NAMALWA (cell line): ENCODE data around the gene CILP2.

Experiments used
- DNase-seq: peaks from one replicate; pipeline ENCODE4 v3.0.0-alpha.2; 2015; ENCODE audit warnings: low spot score

CILP2 gene

GRCh38 chr19:19504754-19505668 is 33.1 kb upstream of the CILP2 start:
- DNase-seq = no peak

GRCh38 chr19:19505669-19506326 is 32.3 kb upstream of the CILP2 start:
- no peak for DNase-seq

- DNase-seq = no peak
Measured at GRCh38 chr19:19506592-19506991, 31.5 kb upstream of the CILP2 start.

- no peak for DNase-seq
Measured at GRCh38 chr19:19507354-19507753, 30.7 kb upstream of the CILP2 start.

GRCh38 chr19:19508217-19508616 is 29.8 kb upstream of the CILP2 start:
- DNase-seq = no peak

- DNase-seq = no peak
Measured at GRCh38 chr19:19510432-19510831, 27.6 kb upstream of the CILP2 start.

GRCh38 chr19:19513682-19514081 is 24.4 kb upstream of the CILP2 start:
- no peak for DNase-seq

- no peak for DNase-seq
Measured at GRCh38 chr19:19514215-19514657, 23.8 kb upstream of the CILP2 start.

GRCh38 chr19:19514881-19515641 is 23.0 kb upstream of the CILP2 start, which contains the start of gene TSSK6:
Gene TSSK6, minus strand, starts transcription at chr19:19515548. Its CDS starts 121 bp downstream, at chr19:19515427.
- DNase-seq = no peak

GRCh38 chr19:19515642-19516519 is 22.2 kb upstream of the CILP2 start, which contains the start of gene NDUFA13:
Gene NDUFA13, plus strand, starts transcription at chr19:19516225. Its CDS starts 14 bp downstream, at chr19:19516239.
- DNase-seq = peak; percentile 97

GRCh38 chr19:19517235-19517619 is 20.8 kb upstream of the CILP2 start:
- no peak for DNase-seq

GRCh38 chr19:19520989-19521388 is 17.1 kb upstream of the CILP2 start:
- no peak for DNase-seq

- no peak for DNase-seq
Measured at GRCh38 chr19:19523177-19523576, 14.9 kb upstream of the CILP2 start.

- peak; percentile 67 for DNase-seq
Measured at GRCh38 chr19:19524053-19524452, 14.0 kb upstream of the CILP2 start.

GRCh38 chr19:19525611-19526380 is 12.3 kb upstream of the CILP2 start:
- DNase-seq = no peak

GRCh38 chr19:19526581-19527370 is 11.3 kb upstream of the CILP2 start:
- peak; percentile 58 for DNase-seq

- no peak for DNase-seq
Measured at GRCh38 chr19:19527371-19527656, 10.8 kb upstream of the CILP2 start.

GRCh38 chr19:19527674-19528625 is 10.1 kb upstream of the CILP2 start:
- no peak for DNase-seq
